ENCODE data around the gene KDM2B. TPM values are rescaled to one million over a fixed set of nuclear protein-coding genes. Genes with fewer than 3 reads are reported as not detected.
A peak's percentile ranks its signal among the peaks of the same experiment; 100 is the strongest.

KDM2B gene
- total and polyA plus RNA-seq, 11 donors: 7.3 to 24.7 (median 10.3) TPM

DNA sequence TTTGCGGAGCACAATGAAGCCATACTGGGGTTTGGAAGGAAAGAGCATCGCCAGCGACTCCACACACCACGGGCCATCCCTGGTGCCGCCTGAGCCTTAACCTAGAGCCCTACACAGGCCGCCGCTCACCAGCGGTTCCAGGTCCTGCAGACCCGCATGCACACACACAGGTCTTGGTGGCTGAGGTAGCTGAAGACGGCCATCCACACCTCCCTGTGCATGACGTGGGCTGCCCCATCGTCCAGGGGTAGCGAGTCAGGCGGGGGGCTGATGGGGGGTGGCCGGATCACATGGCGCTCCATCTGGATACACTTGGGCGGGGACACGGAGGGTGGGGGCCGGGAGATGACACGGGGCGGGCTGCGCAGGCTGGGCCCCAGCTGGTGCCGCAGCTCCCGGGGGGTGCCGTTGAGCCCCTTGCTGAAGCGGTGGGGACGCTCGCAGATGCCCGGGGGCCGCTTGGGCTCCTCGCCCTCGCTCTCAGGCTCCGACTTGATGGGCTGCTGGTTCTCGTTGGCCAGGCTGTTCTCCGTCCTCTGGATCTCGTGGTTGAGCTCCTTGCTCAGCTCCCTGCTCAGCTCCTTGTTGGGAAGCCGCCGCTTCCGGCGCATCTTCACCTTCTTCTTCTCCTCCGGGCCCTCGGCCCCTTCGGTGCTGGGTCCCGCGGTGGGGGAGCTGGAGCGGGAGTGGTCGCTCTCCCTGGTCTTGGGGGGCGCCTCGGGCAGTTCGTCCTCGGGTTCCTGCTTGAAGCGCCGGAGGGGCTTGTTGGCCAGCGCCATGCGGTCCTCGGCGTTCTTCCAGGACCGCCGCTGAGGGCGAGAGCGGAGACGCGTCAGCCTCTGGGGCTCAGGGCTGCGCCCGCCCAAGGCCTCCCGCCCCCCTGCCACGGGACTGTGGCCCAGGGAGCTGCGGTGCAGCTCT, 138.5 kb downstream of the KDM2B start:
- H3K4me3 ChIP-seq: no peak overlapping the region
- H3K27me3 ChIP-seq: no peaks in the 10 kb centered on the region
- ATAC-seq: no peak
- 93 to 97% (median 96%) methylated on average over 26 to 68 of the region's 68 CpGs for WGBS, 4 donors
- peaks cover 0 to 9% (median 0%) of the 10 kb centered on the region in 12 donors for H3K4me1 ChIP-seq
- no peaks in the 10 kb centered on the region for H3K9me3 ChIP-seq
- intact Hi-C loops (cut with DNase I): loop anchor here in 5 of 10 donors (2.0 to 5.0 kb wide), 2 partner anchors 107 to 110 kb away; no protein-coding TSS in a partner anchor
- TF ChIP-seq, protein P1, sequence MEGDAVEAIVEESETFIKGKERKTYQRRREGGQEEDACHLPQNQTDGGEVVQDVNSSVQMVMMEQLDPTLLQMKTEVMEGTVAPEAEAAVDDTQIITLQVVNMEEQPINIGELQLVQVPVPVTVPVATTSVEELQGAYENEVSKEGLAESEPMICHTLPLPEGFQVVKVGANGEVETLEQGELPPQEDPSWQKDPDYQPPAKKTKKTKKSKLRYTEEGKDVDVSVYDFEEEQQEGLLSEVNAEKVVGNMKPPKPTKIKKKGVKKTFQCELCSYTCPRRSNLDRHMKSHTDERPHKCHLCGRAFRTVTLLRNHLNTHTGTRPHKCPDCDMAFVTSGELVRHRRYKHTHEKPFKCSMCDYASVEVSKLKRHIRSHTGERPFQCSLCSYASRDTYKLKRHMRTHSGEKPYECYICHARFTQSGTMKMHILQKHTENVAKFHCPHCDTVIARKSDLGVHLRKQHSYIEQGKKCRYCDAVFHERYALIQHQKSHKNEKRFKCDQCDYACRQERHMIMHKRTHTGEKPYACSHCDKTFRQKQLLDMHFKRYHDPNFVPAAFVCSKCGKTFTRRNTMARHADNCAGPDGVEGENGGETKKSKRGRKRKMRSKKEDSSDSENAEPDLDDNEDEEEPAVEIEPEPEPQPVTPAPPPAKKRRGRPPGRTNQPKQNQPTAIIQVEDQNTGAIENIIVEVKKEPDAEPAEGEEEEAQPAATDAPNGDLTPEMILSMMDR (IDR thresholded peaks at IDR 0.05): no peak
- TF ChIP-seq POLR2A (IDR thresholded peaks at IDR 0.05): no peak
- H3K27ac ChIP-seq: no peak overlapping the region
- no peak for DNase-seq
- H3K36me3 ChIP-seq: peaks cover 0 to 72% (median 50%) of the 10 kb centered on the region in 9 donors

GRCh38 chr12:121441555-121441954, 139.3 kb downstream of the KDM2B start:
- H3K4me3 ChIP-seq: no peak overlapping the region
- 89 to 94% (median 92%) methylated on average over 16 to 17 of the region's 17 CpGs for WGBS, 4 donors
- H3K27ac ChIP-seq: no peak overlapping the region
- no peaks in the 10 kb centered on the region for H3K9me3 ChIP-seq
- no peak for TF ChIP-seq POLR2A (IDR thresholded peaks at IDR 0.05)
- TF ChIP-seq, protein P1 (IDR thresholded peaks at IDR 0.05): peak in 1 of 12 donors; percentile 17
- ATAC-seq (no peak), DNase-seq (no peak)
- H3K36me3 ChIP-seq: peaks cover 0 to 76% (median 53%) of the 10 kb centered on the region in 9 donors
- peaks cover 0 to 9% (median 0%) of the 10 kb centered on the region in 12 donors for H3K4me1 ChIP-seq
- intact Hi-C loops (cut with DNase I): loop anchor here in 4 of 10 donors (1.0 to 5.0 kb wide), 2 partner anchors 106 to 109 kb away; no protein-coding TSS in a partner anchor
- no peaks in the 10 kb centered on the region for H3K27me3 ChIP-seq

DNA sequence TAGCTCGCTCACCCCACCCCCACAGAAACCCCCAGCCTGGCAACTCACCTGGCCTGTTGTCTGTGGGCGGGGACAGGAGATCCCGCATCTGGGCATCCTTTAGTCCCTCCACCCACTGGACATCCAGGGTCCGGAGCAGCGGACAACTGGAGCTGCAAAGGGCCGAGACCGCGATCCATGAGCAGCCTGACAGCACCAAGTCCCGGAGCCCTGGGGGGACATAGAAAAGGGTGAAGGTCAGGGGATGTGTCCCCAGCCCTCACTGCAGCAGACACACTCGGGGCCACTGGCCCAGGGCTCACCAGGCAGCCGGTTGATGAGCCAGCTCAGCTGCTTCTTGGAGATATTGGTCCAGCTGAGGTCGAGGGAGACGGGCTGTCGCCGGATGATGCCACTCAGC, 140.1 kb downstream of the KDM2B start:
- Histone ChIP-seq H3K4me3 (no peak overlapping the region), H3K9me3 (no peaks in the 10 kb centered on the region), H3K4me1 (peaks cover 0 to 9% (median 0%) of the 10 kb centered on the region in 12 donors), H3K27ac (no peak overlapping the region), H3K36me3 (peaks cover 0 to 84% (median 59%) of the 10 kb centered on the region in 9 donors), H3K27me3 (no peaks in the 10 kb centered on the region)
- TF ChIP-seq, protein P1 (IDR thresholded peaks at IDR 0.05): no peak
- no peak for TF ChIP-seq POLR2A (IDR thresholded peaks at IDR 0.05)
- 90 to 97% (median 96%) methylated on average over 4 to 15 of the region's 15 CpGs for WGBS, 4 donors
- DNase-seq (no peak), ATAC-seq (no peak)
- intact Hi-C loops (cut with DNase I): loop anchor here in 4 of 10 donors (1.0 to 5.0 kb wide), 2 partner anchors 105 to 108 kb away; no protein-coding TSS in a partner anchor

DNA sequence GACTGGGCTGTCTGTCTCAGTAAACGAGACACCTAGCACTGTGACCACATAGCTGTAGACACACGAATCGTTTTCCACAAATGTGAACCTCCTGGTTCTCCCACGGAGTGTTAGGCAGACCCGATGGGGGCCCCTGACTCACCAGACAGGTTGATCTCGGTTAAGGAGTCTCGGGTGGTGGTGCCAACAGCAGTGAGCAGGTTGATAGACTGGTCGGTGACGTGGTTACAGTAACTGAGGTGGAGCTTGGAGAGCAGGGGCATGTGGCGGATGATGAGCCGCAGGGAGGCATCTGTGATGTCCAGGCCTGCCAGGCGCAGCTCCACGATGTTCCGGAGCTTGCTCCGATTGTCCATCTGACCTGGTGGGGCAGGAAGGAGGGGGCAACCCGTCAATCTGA, 141.1 kb downstream of the KDM2B start:
- TF ChIP-seq, protein P1 (IDR thresholded peaks at IDR 0.05): no peak
- no peak for TF ChIP-seq POLR2A (IDR thresholded peaks at IDR 0.05)
- Histone ChIP-seq H3K9me3 (no peaks in the 10 kb centered on the region), H3K4me1 (peaks cover 0 to 9% (median 0%) of the 10 kb centered on the region in 12 donors), H3K36me3 (peaks cover 0 to 89% (median 65%) of the 10 kb centered on the region in 9 donors), H3K4me3 (no peak overlapping the region), H3K27me3 (no peaks in the 10 kb centered on the region), H3K27ac (no peak overlapping the region)
- DNase-seq: no peak
- intact Hi-C loops (cut with DNase I): loop anchor here in 3 of 10 donors (5.0 kb wide), 1 partner anchor 107 kb away; no protein-coding TSS in a partner anchor
- 94 to 96% (median 95%) methylated on average over 16 of the region's 16 CpGs for WGBS, 4 donors
- no peak for ATAC-seq
